Lung (tissue), 12 donors: ENCODE results near the gene NKAIN4. TPM values are rescaled to one million over a fixed set of nuclear protein-coding genes. Genes with fewer than 3 reads are reported as not detected.

Experiments
- ATAC-seq: fragments of 200-7000 bp; cut with Tn5 transposase; one replicate; pipeline ENCODE4 v1.9.1; 2020; ENCODE audit warnings: moderate number of reproducible peaks; ENCODE audit not compliant: insufficient read depth, low FRiP score
- DNase-seq, 3 donors: peaks; one replicate each; pipeline ENCODE4 v3.0.0-alpha.2; 2013 to 2017
- H3K27ac ChIP-seq, 2 donors: one replicate each; pipeline ENCODE4 v1.5.1; 2013; ENCODE audit warnings: mild to moderate bottlenecking in 2 of 2, moderate library complexity in 2 of 2, control low read depth in 1 of 2, inconsistent platforms in 1 of 2, low read depth in 1 of 2, low read length in 1 of 2
- H3K27me3 ChIP-seq, 3 donors: one replicate each; pipeline ENCODE4 v1.5.1; 2013; ENCODE audit warnings: low read length in 2 of 3; ENCODE audit not compliant: control insufficient read depth in 3 of 3, insufficient read depth in 3 of 3
- H3K36me3 ChIP-seq, 4 donors: one replicate each; pipeline ENCODE4 v1.5.1; 2013; ENCODE audit warnings: low read length in 4 of 4, mild to moderate bottlenecking in 1 of 4, moderate library complexity in 1 of 4; ENCODE audit not compliant: control insufficient read depth in 4 of 4, insufficient read depth in 4 of 4
- H3K4me1 ChIP-seq, 5 donors: one replicate each; pipeline ENCODE4 v1.5.1; 2013; ENCODE audit warnings: low read length in 5 of 5, mild to moderate bottlenecking in 2 of 5, moderate library complexity in 1 of 5; ENCODE audit not compliant: control insufficient read depth in 5 of 5, insufficient read depth in 5 of 5
- H3K4me3 ChIP-seq: one replicate; pipeline ENCODE4 v1.5.1; 2013; ENCODE audit warnings: mild to moderate bottlenecking, control low read depth, moderate library complexity
- H3K9ac ChIP-seq, 2 donors: one replicate each; pipeline ENCODE4 v1.5.1; 2013; ENCODE audit warnings: low read length in 2 of 2, control low read depth in 1 of 2; ENCODE audit not compliant: insufficient read depth in 1 of 2
- H3K9me3 ChIP-seq, 4 donors: one replicate each; pipeline ENCODE4 v1.5.1; 2013; ENCODE audit warnings: low read length in 3 of 4, mild to moderate bottlenecking in 1 of 4, moderate library complexity in 1 of 4; ENCODE audit not compliant: control insufficient read depth in 4 of 4, insufficient read depth in 3 of 4
- WGBS, 2 donors: extraction: QIAGEN DNeasy Blood & Tissue Kit; methylation state at CpG; one replicate each; pipeline ENCODE4 v1.1.7; 2013; 5-methylcytosine and 5-hydroxymethylcytosine counted together
- polyA plus RNA-seq, 2 donors: library from polyadenylated mRNA; stranded (reverse); fragments of 200-250 nt; gene quantifications; one replicate each; pipeline ENCODE4 v1.2.1, GENCODE V29; 2013
- total RNA-seq, 2 donors: library from RNA; depleted of rRNA in 1 of 2; stranded (reverse); fragments of >200 nt in 1 of 2; gene quantifications; one replicate each; pipeline ENCODE4 v1.2.1, GENCODE V29; 2014 to 2021
- TF ChIP-seq, protein P1 (sequence below): IDR thresholded peaks from 2 replicates; pipeline ENCODE4 v1.5.1; 2012; ENCODE audit warnings: mild to moderate bottlenecking; ENCODE audit errors: control extremely low read depth, extremely low read depth
- donor health status: control.
- donor health status: control.
- donor health status: Bipolar disorder and iron deficiency.
- donor health status: healthy.
- donor health status: DM: yes; HTN: yes; CAD: no.

Gene NKAIN4
- total and polyA plus RNA-seq, 4 donors = 0.10 to 1.7 TPM; not detected in 2

GRCh38 chr20:63212792-63213191, 41.5 kb downstream of the NKAIN4 start:
- TF ChIP-seq, protein P1, sequence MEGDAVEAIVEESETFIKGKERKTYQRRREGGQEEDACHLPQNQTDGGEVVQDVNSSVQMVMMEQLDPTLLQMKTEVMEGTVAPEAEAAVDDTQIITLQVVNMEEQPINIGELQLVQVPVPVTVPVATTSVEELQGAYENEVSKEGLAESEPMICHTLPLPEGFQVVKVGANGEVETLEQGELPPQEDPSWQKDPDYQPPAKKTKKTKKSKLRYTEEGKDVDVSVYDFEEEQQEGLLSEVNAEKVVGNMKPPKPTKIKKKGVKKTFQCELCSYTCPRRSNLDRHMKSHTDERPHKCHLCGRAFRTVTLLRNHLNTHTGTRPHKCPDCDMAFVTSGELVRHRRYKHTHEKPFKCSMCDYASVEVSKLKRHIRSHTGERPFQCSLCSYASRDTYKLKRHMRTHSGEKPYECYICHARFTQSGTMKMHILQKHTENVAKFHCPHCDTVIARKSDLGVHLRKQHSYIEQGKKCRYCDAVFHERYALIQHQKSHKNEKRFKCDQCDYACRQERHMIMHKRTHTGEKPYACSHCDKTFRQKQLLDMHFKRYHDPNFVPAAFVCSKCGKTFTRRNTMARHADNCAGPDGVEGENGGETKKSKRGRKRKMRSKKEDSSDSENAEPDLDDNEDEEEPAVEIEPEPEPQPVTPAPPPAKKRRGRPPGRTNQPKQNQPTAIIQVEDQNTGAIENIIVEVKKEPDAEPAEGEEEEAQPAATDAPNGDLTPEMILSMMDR = no peak
- WGBS, 2 donors = 91% methylated on average over 5 of the region's 5 CpGs
- no peak overlapping the region for H3K27ac ChIP-seq
- H3K4me3 ChIP-seq = no peak overlapping the region
- H3K4me1 ChIP-seq = peaks cover 5 to 18% (median 7%) of the 10 kb centered on the region in 5 donors
- no peaks in the 10 kb centered on the region for H3K27me3 ChIP-seq
- H3K9me3 ChIP-seq = no peaks in the 10 kb centered on the region
- H3K36me3 ChIP-seq = peaks cover 13 to 41% (median 30%) of the 10 kb centered on the region in 4 donors
- no peak for DNase-seq
- no peak overlapping the region for H3K9ac ChIP-seq
- ATAC-seq = no peak

DNA sequence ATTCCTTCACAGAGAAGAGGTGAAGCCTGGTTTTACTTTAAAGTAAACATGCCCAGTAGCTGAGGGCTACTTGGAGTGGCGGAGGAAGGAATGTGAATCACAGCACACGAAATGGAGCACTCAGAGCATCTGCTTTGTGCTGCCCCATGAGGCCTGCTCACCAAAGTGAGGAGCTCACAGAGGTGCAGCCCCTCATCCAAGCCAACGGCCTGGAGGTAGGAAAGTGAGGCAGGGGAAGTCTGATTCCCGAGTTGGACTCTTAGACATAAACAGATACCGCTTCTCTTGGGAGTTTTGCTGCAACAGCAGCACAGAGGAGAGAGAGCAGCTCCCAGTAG, 41.9 kb downstream of the NKAIN4 start:
- H3K4me3 ChIP-seq = no peak overlapping the region
- 71 to 90% methylated on average over 5 of the region's 5 CpGs for WGBS, 2 donors
- no peaks in the 10 kb centered on the region for H3K27me3 ChIP-seq
- H3K9me3 ChIP-seq = no peaks in the 10 kb centered on the region
- H3K27ac ChIP-seq = no peak overlapping the region
- no peak overlapping the region for H3K9ac ChIP-seq
- ATAC-seq (no peak), DNase-seq (no peak)
- TF ChIP-seq, protein P1 = no peak
- peaks cover 5 to 18% (median 7%) of the 10 kb centered on the region in 5 donors for H3K4me1 ChIP-seq
- peaks cover 17 to 42% (median 31%) of the 10 kb centered on the region in 4 donors for H3K36me3 ChIP-seq

DNA sequence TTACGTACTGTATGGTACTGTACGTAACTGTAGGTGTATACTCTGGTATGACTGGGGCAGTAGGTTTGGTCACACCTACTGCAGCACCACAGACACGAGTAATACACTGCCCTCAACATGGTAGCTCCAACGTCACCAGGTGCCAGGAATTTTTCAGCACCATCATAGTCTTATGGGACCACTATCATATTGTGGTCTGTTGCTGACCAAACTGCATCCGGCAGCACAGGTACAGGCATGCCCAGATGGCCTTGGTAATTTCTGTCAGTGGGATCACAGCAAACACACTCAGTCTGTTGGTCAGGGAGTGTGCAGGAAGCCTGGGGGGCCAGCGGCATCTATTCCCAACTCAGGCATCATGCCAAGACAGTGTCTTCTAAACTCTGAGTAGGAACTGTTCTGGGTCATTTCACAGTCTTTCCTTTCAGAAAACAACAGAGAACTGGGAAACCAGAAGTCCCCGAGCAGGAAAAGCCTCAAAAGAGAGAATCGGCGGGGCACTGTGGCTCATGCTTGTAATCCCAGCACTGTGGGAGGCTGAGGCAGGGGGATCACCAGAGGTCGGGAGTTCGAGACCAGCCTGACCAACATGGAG, 44.2 kb downstream of the NKAIN4 start:
- no peaks in the 10 kb centered on the region for H3K9me3 ChIP-seq

More for the DNA sequence above, 44.2 kb downstream of the NKAIN4 start:
- DNase-seq (no peak), ATAC-seq (no peak)
- H3K27ac ChIP-seq = no peak overlapping the region
- H3K27me3 ChIP-seq = no peaks in the 10 kb centered on the region
- no peak overlapping the region for H3K4me3 ChIP-seq
- no peak overlapping the region for H3K9ac ChIP-seq
- H3K36me3 ChIP-seq = peaks cover 18 to 55% (median 39%) of the 10 kb centered on the region in 4 donors
- TF ChIP-seq, protein P1 = no peak
- WGBS, 2 donors = 88 to 92% methylated on average over 11 of the region's 11 CpGs
- peaks cover 5 to 9% (median 7%) of the 10 kb centered on the region in 5 donors for H3K4me1 ChIP-seq
